BJ (cell line): ENCODE results near the gene HSPBP1. TPM values are rescaled to one million over a fixed set of nuclear protein-coding genes. Genes with fewer than 3 reads are reported as not detected.

Experiments
- CTCF ChIA-PET: fragments of 350-600 bp; formaldehyde crosslinking; extraction: SDS; loops from one replicate; lab custom pipeline; 2021; ENCODE audit warnings: antibody characterized with exemption, inconsistent platforms; lab: Yijun Ruan, JAX
- POLR2A ChIA-PET: fragments of 300-600 bp; sonication (Branson Sonifier 250); formaldehyde crosslinking; extraction: SDS; loops from one replicate; lab custom pipeline; 2021; ENCODE audit warnings: antibody characterized with exemption; lab: Charles Lee
- DNase-seq: peaks from one replicate; pipeline ENCODE4 v3.0.0-alpha.2; 2011; ENCODE audit warnings: low read depth
- H3K27me3 ChIP-seq: 2 replicates; pipeline ENCODE4 v1.6.0; 2011; ENCODE audit warnings: low read length; ENCODE audit not compliant: control insufficient read depth, insufficient read depth
- H3K36me3 ChIP-seq: 2 replicates; pipeline ENCODE4 v1.5.1; 2011; ENCODE audit warnings: low read length; ENCODE audit not compliant: control insufficient read depth, insufficient read depth
- H3K4me3 ChIP-seq: 2 replicates; pipeline ENCODE4 v1.5.1; 2011; ENCODE audit warnings: low read depth, mild to moderate bottlenecking, control low read depth, low read length
- CTCF ChIP-seq: IDR thresholded peaks from 2 replicates; pipeline ENCODE4 v1.5.1; 2011; ENCODE audit warnings: low read depth, mild to moderate bottlenecking, control low read depth, inconsistent platforms, low read length, moderate library complexity; ENCODE audit not compliant: insufficient read depth
- polyA plus RNA-seq: library from polyadenylated mRNA; depleted of rRNA; stranded (reverse); fragments of >200 nt; gene quantifications from 2 replicates; pipeline ENCODE4 v1.2.3, GENCODE V29; 2011

Gene HSPBP1
- polyA plus RNA-seq, 1 experiment = 43.8 TPM

- Histone ChIP-seq H3K4me3 (no peak overlapping the region), H3K36me3 (no peaks in the 10 kb centered on the region), H3K27me3 (no peaks in the 10 kb centered on the region)
- TF ChIP-seq CTCF = no peak
- CTCF ChIA-PET = interaction anchor here (5.0 kb wide), 1 partner anchor 15 kb away, joined by 30 read pairs; no protein-coding TSS in a partner anchor
- DNase-seq = no peak
- POLR2A ChIA-PET = no interaction called here
Measured at GRCh38 chr19:55315956-55316525, 36.1 kb upstream of the HSPBP1 start.

- no peak for TF ChIP-seq CTCF
- ChIA-PET CTCF (interaction anchor here (5.0 kb wide), 1 partner anchor 13 kb away, joined by 30 read pairs; no protein-coding TSS in a partner anchor), POLR2A (no interaction called here)
- Histone ChIP-seq H3K36me3 (no peaks in the 10 kb centered on the region), H3K27me3 (no peaks in the 10 kb centered on the region), H3K4me3 (no peak overlapping the region)
- no peak for DNase-seq
Measured at GRCh38 chr19:55314396-55314795, 34.5 kb upstream of the HSPBP1 start.

DNA sequence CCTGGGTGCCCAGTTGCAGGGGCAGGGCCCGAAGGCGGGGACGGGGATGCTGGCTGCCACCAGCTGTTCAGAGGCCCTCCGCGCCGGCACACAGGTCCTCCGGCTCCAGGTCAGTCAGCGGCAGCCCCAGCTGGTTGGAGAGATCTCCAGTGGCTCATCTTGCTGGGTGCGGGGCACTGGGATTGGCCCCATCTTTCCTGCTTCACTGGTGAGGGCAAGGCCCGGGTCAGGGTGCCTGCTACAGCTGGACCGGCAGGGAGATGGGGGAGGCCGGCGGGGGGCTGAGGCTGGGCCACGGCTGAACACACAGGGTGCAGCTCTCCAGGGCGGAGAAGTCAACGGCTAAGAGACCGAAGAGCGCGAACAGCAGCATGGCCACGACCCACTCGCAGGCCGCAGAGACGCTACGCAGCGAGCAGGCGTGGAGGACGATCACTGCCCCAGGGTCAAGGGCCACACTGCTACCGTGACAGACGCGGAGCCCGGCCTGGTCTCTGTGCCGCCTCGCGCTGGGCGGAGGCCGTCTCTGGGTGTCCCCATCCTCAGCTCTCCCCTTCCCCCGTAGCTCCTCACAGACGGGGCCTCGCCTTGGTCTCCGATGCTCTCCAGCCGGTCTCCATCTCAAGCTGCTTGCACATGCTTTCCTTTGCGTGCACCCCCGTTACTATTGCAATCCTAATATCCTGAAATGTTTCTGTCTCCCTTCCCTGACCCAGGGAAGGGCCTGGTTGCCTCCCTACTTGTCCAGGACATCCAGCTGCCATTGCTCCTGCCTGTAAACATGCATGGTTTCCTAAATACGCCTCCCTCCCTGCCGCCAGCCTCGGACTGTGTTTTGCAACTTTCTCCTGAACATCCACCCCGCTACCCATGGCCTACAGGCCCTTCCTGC lies 33.0 kb upstream of the HSPBP1 start:
- CTCF ChIA-PET = interaction anchor here (1.2 to 2.2 kb wide), 4 partner anchors 11 to 105 kb away, joined by 3 to 21 read pairs (median 5); partner anchors contain the start of gene TMEM238
- POLR2A ChIA-PET = no interaction called here
- Histone ChIP-seq H3K4me3 (no peak overlapping the region), H3K36me3 (peaks cover 4% of the 10 kb centered on the region), H3K27me3 (no peaks in the 10 kb centered on the region)
- no peak for TF ChIP-seq CTCF
- DNase-seq = no peak

DNA sequence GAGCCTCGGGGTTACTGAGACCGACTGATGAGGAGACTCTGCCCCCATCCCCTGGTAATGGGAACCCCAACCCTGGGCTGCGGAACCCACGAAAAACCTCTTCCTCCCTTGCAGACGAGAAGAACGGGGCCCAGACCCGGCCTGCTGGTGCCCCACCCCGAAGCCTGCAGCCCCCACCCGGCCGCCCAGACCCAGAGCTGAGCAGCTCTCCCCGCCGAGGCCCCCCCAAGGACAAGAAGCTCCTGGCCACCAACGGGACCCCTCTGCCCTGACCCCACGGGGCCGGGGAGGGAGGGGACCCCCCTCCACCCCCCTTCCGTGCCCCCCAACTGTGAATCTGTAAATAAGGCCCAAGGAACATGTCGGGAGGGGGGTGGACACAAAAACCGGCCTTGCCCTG lies 31.9 kb upstream of the HSPBP1 start:
- Histone ChIP-seq H3K4me3 (no peak overlapping the region), H3K27me3 (no peaks in the 10 kb centered on the region), H3K36me3 (peaks cover 5% of the 10 kb centered on the region)
- ChIA-PET CTCF (interaction anchor here (1.5 to 2.2 kb wide), 2 partner anchors 10 to 72 kb away, joined by 3 to 21 read pairs; partner anchors contain the start of gene TMEM238), POLR2A (no interaction called here)
- no peak for TF ChIP-seq CTCF
- DNase-seq = no peak

DNA sequence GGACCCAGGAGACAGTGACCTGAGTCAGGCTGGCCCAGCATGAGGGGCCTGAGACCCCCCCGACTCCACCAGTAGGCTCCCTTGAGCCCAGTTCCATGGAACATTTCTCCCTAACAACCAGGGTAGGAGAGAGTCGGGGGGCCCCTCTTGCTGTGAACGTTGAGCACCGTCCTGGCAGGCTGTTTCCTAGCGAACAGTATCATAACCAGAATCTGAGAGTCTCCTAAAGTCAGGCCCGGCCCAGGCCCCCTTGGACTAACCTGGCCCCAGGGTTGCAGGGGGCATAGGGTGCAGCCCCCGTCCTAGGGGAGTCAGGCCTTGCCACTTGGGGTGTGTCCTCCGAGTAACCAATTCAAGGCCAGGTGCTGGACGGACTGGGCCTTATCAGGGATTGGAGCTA lies 31.5 kb upstream of the HSPBP1 start:
- no peak overlapping the region for H3K4me3 ChIP-seq
- peaks cover 9% of the 10 kb centered on the region for H3K36me3 ChIP-seq
- TF ChIP-seq CTCF = no peak
- no peak for DNase-seq
- CTCF ChIA-PET = interaction anchor here (2.2 kb wide), 1 partner anchor 9 kb away, joined by 21 read pairs; no protein-coding TSS in a partner anchor
- no peaks in the 10 kb centered on the region for H3K27me3 ChIP-seq
- POLR2A ChIA-PET = no interaction called here
